ENCODE measurements around the gene ZNF766.

DNA sequence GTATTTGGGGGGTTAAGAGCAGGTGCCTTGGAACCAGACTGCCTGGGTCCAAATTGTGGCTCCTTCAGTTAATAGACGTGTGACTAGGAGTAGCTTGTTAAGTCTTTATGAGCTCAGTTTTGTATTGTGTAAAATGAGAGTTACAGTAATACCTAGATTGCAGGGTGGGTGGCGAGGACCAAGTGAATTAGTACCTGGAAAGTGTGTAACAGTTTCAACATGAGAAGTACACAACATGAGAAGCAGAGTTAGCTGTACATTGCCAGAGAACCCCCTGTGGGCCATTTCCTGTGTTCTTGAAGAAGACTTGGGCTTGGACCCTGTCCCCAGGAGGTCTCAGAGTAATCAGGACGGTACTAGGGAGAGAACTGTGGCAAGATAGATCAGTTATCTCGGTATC is 42.7 kb upstream of the ZNF766 start:
- TF ChIP-seq JUN (CRISPR knock-in tag; IDR thresholded peaks at IDR 0.05) (no peak), NR3C1 (CRISPR knock-in tag; conservative IDR thresholded peaks at IDR 0.05; ENCODE audit: low read depth) (no peak), AR (CRISPR knock-in tag; IDR thresholded peaks at IDR 0.05) (no peak), STAT6 (CRISPR knock-in tag; conservative IDR thresholded peaks at IDR 0.05; ENCODE audit: low read depth) (no peak), ELF4 (CRISPR knock-in tag; IDR thresholded peaks at IDR 0.05; ENCODE audit: low read depth) (no peak), ZNF263 (CRISPR knock-in tag; IDR thresholded peaks at IDR 0.05; ENCODE audit: low read depth) (no peak), ATF2 (CRISPR knock-in tag; IDR thresholded peaks at IDR 0.05; ENCODE audit: borderline replicate concordance, low read depth) (no peak), TEAD4 (CRISPR knock-in tag; IDR thresholded peaks at IDR 0.05) (no peak)
- TF ChIP-seq, protein P1, sequence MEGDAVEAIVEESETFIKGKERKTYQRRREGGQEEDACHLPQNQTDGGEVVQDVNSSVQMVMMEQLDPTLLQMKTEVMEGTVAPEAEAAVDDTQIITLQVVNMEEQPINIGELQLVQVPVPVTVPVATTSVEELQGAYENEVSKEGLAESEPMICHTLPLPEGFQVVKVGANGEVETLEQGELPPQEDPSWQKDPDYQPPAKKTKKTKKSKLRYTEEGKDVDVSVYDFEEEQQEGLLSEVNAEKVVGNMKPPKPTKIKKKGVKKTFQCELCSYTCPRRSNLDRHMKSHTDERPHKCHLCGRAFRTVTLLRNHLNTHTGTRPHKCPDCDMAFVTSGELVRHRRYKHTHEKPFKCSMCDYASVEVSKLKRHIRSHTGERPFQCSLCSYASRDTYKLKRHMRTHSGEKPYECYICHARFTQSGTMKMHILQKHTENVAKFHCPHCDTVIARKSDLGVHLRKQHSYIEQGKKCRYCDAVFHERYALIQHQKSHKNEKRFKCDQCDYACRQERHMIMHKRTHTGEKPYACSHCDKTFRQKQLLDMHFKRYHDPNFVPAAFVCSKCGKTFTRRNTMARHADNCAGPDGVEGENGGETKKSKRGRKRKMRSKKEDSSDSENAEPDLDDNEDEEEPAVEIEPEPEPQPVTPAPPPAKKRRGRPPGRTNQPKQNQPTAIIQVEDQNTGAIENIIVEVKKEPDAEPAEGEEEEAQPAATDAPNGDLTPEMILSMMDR (IDR thresholded peaks at IDR 0.05) = no peak
